ENCODE results near the gene SERPINA1.

Gene SERPINA1

DNA sequence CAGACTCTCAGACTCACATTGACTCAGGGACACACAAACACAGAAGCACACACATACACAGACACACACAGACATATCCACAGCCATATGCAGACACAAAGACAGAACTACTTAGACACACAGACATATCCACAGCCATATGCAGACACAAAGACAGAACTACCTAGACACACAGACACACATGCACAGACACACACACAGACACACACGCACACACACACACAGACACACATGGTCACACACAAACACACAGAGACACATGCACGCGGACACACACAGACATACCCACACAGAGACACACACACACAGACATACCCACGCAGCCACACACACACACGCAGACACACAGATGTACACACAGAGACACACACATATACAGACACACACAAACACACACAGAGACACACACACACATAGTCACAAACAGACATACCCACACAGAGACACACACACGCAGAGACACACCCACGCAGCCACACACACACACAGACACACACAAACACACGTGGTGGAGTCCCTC lies 25.7 kb downstream of the SERPINA1 start:
- Histone ChIP-seq H3K79me2 (ENCODE audit: insufficient read depth, low read length) (no peaks in the 10 kb centered on the region), H3K4me3 (ENCODE audit: low read depth in 1 of 2, low read length in 2 of 2) (no peak overlapping the region), H3K27ac (ENCODE audit: low read length) (no peak overlapping the region), H2AFZ (ENCODE audit: low read depth, low read length) (no peak overlapping the region), H3K4me1 (ENCODE audit: insufficient read depth, low read length) (no peaks in the 10 kb centered on the region), H3K27me3 (ENCODE audit: insufficient read depth, low read length, poor library complexity) (no peaks in the 10 kb centered on the region), H4K20me1 (ENCODE audit: insufficient read depth, low read length) (no peaks in the 10 kb centered on the region), H3K9ac (ENCODE audit: low read depth, low read length) (no peak overlapping the region), H3K36me3 (ENCODE audit: insufficient read depth, low read length) (no peaks in the 10 kb centered on the region), H3K9me3 (ENCODE audit: insufficient read depth, low read length, severe bottlenecking) (no peaks in the 10 kb centered on the region), H3K4me2 (ENCODE audit: insufficient read depth, low read length) (no peak overlapping the region)
- ATAC-seq (ENCODE audit: insufficient read depth, low read depth) = no peak
- no peak for TF ChIP-seq EZH2 (IDR thresholded peaks at IDR 0.05; ENCODE audit: borderline replicate concordance, low read depth, low read length, severe bottlenecking)
- TF ChIP-seq, protein P1, sequence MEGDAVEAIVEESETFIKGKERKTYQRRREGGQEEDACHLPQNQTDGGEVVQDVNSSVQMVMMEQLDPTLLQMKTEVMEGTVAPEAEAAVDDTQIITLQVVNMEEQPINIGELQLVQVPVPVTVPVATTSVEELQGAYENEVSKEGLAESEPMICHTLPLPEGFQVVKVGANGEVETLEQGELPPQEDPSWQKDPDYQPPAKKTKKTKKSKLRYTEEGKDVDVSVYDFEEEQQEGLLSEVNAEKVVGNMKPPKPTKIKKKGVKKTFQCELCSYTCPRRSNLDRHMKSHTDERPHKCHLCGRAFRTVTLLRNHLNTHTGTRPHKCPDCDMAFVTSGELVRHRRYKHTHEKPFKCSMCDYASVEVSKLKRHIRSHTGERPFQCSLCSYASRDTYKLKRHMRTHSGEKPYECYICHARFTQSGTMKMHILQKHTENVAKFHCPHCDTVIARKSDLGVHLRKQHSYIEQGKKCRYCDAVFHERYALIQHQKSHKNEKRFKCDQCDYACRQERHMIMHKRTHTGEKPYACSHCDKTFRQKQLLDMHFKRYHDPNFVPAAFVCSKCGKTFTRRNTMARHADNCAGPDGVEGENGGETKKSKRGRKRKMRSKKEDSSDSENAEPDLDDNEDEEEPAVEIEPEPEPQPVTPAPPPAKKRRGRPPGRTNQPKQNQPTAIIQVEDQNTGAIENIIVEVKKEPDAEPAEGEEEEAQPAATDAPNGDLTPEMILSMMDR (IDR thresholded peaks at IDR 0.05; ENCODE audit: borderline replicate concordance, extremely low read depth, low read length, poor library complexity, severe bottlenecking) = no peak
- DNase-seq = no peak

DNA sequence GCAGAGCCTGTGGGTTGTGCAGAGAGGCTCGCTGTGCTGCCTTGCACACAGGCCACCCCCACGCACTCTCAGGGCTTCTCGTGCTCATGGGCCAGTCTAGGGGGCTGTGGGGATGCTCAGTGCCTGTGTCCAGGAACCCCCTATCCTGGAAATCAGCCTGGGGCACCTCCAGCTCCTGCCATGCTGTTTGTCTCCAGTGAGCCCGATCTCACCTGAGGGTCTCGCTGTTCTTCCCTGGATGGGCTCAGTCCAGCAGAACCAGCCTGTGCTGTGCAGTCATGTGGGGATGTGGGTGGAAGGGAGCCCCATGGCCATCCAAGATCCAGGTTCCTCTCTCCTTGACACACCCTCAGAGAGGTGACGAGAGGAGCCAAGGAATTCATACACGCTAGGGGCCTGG lies 26.7 kb downstream of the SERPINA1 start:
- ATAC-seq (ENCODE audit: insufficient read depth, low read depth) (no peak), DNase-seq (no peak)
- Histone ChIP-seq H3K4me2 (ENCODE audit: insufficient read depth, low read length) (no peak overlapping the region), H2AFZ (ENCODE audit: low read depth, low read length) (no peak overlapping the region), H3K9ac (ENCODE audit: low read depth, low read length) (no peak overlapping the region), H3K27ac (ENCODE audit: low read length) (no peak overlapping the region), H3K36me3 (ENCODE audit: insufficient read depth, low read length) (no peaks in the 10 kb centered on the region), H3K4me3 (ENCODE audit: low read depth in 1 of 2, low read length in 2 of 2) (no peak overlapping the region), H4K20me1 (ENCODE audit: insufficient read depth, low read length) (no peaks in the 10 kb centered on the region), H3K9me3 (ENCODE audit: insufficient read depth, low read length, severe bottlenecking) (no peaks in the 10 kb centered on the region), H3K27me3 (ENCODE audit: insufficient read depth, low read length, poor library complexity) (no peaks in the 10 kb centered on the region), H3K4me1 (ENCODE audit: insufficient read depth, low read length) (no peaks in the 10 kb centered on the region), H3K79me2 (ENCODE audit: insufficient read depth, low read length) (no peaks in the 10 kb centered on the region)
- TF ChIP-seq EZH2 (IDR thresholded peaks at IDR 0.05; ENCODE audit: borderline replicate concordance, low read depth, low read length, severe bottlenecking) = no peak
- TF ChIP-seq, protein P1 (IDR thresholded peaks at IDR 0.05; ENCODE audit: borderline replicate concordance, extremely low read depth, low read length, poor library complexity, severe bottlenecking) = no peak

DNA sequence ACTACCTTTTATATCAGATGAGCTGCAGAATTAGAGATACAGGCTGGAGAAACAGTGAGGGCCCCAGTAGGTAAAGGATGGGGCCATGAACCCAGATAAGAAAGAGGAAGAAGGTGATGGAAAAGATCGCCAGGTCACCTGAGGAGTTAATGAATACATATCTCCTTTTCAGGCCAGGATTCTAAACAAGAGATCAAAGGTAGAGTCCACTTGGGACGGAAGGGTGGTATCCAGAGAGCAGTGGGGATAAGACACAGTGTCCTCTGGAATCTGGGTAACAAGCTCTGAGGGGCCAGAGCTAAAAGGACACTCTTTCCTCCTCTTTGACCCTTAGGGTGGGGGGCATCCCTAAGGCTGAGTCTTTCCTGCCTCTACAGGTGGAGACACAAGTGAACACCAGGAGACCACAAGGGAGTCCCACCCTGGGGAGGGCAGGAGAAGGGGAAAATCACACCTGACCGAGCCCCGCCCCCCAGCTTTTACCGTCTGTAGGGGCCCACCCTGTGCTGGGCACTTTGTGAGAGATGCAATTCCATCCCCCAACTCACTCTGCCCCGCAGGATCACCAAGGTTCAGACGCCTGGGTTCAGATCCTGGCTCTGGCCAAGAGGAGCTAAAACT lies 27.3 kb downstream of the SERPINA1 start:
- H3K4me3 ChIP-seq (ENCODE audit: low read depth in 1 of 2, low read length in 2 of 2) = no peak overlapping the region
- no peaks in the 10 kb centered on the region for H3K27me3 ChIP-seq (ENCODE audit: insufficient read depth, low read length, poor library complexity)
- no peaks in the 10 kb centered on the region for H3K9me3 ChIP-seq (ENCODE audit: insufficient read depth, low read length, severe bottlenecking)
- no peaks in the 10 kb centered on the region for H3K79me2 ChIP-seq (ENCODE audit: insufficient read depth, low read length)
- no peak overlapping the region for H2AFZ ChIP-seq (ENCODE audit: low read depth, low read length)
- ATAC-seq (ENCODE audit: insufficient read depth, low read depth) = no peak
- TF ChIP-seq EZH2 (IDR thresholded peaks at IDR 0.05; ENCODE audit: borderline replicate concordance, low read depth, low read length, severe bottlenecking) = no peak
- TF ChIP-seq, protein P1 (IDR thresholded peaks at IDR 0.05; ENCODE audit: borderline replicate concordance, extremely low read depth, low read length, poor library complexity, severe bottlenecking) = no peak
- H4K20me1 ChIP-seq (ENCODE audit: insufficient read depth, low read length) = no peaks in the 10 kb centered on the region
- H3K9ac ChIP-seq (ENCODE audit: low read depth, low read length) = no peak overlapping the region
- no peaks in the 10 kb centered on the region for H3K4me1 ChIP-seq (ENCODE audit: insufficient read depth, low read length)
- no peaks in the 10 kb centered on the region for H3K36me3 ChIP-seq (ENCODE audit: insufficient read depth, low read length)
- H3K4me2 ChIP-seq (ENCODE audit: insufficient read depth, low read length) = no peak overlapping the region
- no peak overlapping the region for H3K27ac ChIP-seq (ENCODE audit: low read length)
- no peak for DNase-seq

Data from DND-41 (cell line).